ENCODE data around the gene RBM15. TPM values are rescaled to one million over a fixed set of nuclear protein-coding genes. Genes with fewer than 3 reads are reported as not detected.
A peak's percentile ranks its signal among the peaks of the same experiment; 100 is the strongest.

The RBM15 gene
- total RNA-seq (26.9 and 29.5 TPM in 2 replicates), polyA plus RNA-seq (7.3 and 8.5 TPM in 2 replicates), polyA minus RNA-seq (68.5 and 70.8 TPM in 2 replicates), Bru-seq, nascent RNA (percentile 97 among the genes with signal in this experiment), BruChase-seq, experiment 1, labeled RNA remaining after a 6-hour chase (percentile 91 among the genes with signal in this experiment), BruChase-seq, experiment 2, labeled RNA remaining after a 2-hour chase (percentile 99 among the genes with signal in this experiment)
- 7.7 and 7.8 TPM in 2 replicates for polyA plus RNA-seq (2011; cell fraction: cytosol; rRNA removed)
- polyA plus RNA-seq (2011; cell fraction: nucleus; rRNA removed), result 16.0 and 17.9 TPM in 2 replicates
- 3.9 and 5.5 TPM in 2 replicates for polyA plus RNA-seq (2012)
- polyA minus RNA-seq (2011; cell fraction: cytosol; rRNA and poly(A)+ RNA removed), result 44.8 TPM
- polyA minus RNA-seq (2011; cell fraction: nucleus; rRNA and poly(A)+ RNA removed), result 66.8 and 80.4 TPM in 2 replicates
- long read RNA-seq, full-length matches to known transcripts, result 24 of 39 reads
- long read RNA-seq, partial matches to known transcripts, result 0 of 39 reads
- long read RNA-seq, other reads (novel, unspliced or antisense), result 15 of 39 reads

DNA sequence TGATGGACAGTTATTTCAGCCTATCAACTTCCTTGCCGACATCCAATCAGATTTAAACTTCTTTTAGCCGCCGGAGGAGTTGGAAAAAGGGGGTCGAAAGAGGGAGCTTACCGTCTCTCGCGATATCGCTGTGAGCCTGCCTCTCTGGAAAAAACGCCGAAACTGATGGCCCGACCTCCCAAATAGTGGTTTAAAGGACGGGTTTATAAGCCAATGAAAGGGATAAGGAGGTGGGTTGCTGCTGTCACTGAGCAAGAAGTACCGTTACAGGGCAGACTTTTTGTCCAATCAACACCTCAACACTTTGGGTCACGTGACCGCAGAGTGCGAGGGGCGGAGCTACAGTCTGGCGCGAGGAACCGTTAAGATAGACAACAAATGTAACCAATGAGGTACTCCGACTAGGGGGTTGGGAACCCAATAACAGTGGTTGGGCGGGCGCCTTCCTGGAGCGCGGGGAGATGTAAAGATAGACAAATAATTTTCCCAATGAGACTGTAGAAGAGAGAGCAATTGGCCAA is at the start of gene RBM15:
RBM15 (plus strand) TSS at position 492 of the 521 bp plus-strand sequence; CDS start at position 521, 29 bp downstream.
- Histone ChIP-seq H3K27ac (ENCODE audit: insufficient read depth, low read depth, low read length) (peak within 1 kb of the TSS; percentile 88), H3K27me3 (ENCODE audit: control insufficient read depth in 2 of 2, insufficient read depth in 2 of 2, low read length in 2 of 2) (no peaks in the 10 kb centered on the region), H3K4me2 (ENCODE audit: insufficient read depth, low read length) (peak within 1 kb of the TSS; percentile 92), H3K36me3 (ENCODE audit: control insufficient read depth in 2 of 2, extremely low read depth in 1 of 2, insufficient read depth in 2 of 2, low read length in 2 of 2) (peaks cover 6 to 8% of the 10 kb centered on the region in 2 experiments), H3K9ac (replicated peaks; ENCODE audit: extremely low read depth, insufficient read depth, low read length) (peak within 1 kb of the TSS; percentile 88), H3K9me1 (replicated peaks; ENCODE audit: control insufficient read depth, extremely low read depth, insufficient read depth, low read length) (no peaks in the 10 kb centered on the region), H4K20me1 (replicated peaks; ENCODE audit: control insufficient read depth, extremely low read depth, insufficient read depth, low read length) (peaks cover 6% of the 10 kb centered on the region), H2AFZ (ENCODE audit: low read depth, low read length) (peak within 1 kb of the TSS; percentile 96), H3K79me2 (ENCODE audit: control insufficient read depth, insufficient read depth, low read length) (peaks cover 46% of the 10 kb centered on the region), H3K4me3 (replicated peaks in 1 of 3; ENCODE audit: insufficient read depth in 1 of 3, low read depth in 1 of 3, low read length in 3 of 3) (peak within 1 kb of the TSS; percentile 83 to 91 (median 84)), H3K9me3 (replicated peaks; ENCODE audit: control insufficient read depth, insufficient read depth, low read length) (no peaks in the 10 kb centered on the region), H3K4me1 (ENCODE audit: control insufficient read depth, extremely low read depth, insufficient read depth, low read length) (peaks cover 37% of the 10 kb centered on the region)
- POLR2A ChIA-PET, result interaction anchor here (0.6 to 1.3 kb wide), 7 partner anchors 10 to 875 kb away, joined by 3 to 7 read pairs (median 4); partner anchors contain the start of gene STRIP1
- intact Hi-C loops (cut with micrococcal nuclease) (loop anchor here (1.0 to 5.0 kb wide), 4 partner anchors 68 to 912 kb away; partner anchors contain the start of genes KCNC4, LAMTOR5 and PSMA5), dilution Hi-C loops (cut with MboI; ENCODE audit: extremely low pct_ligation_motif_present, low sequenced_read_pairs) (no loop called here)
- FAIRE-seq, result peak; percentile 100
- TF ChIP-seq, protein P1, sequence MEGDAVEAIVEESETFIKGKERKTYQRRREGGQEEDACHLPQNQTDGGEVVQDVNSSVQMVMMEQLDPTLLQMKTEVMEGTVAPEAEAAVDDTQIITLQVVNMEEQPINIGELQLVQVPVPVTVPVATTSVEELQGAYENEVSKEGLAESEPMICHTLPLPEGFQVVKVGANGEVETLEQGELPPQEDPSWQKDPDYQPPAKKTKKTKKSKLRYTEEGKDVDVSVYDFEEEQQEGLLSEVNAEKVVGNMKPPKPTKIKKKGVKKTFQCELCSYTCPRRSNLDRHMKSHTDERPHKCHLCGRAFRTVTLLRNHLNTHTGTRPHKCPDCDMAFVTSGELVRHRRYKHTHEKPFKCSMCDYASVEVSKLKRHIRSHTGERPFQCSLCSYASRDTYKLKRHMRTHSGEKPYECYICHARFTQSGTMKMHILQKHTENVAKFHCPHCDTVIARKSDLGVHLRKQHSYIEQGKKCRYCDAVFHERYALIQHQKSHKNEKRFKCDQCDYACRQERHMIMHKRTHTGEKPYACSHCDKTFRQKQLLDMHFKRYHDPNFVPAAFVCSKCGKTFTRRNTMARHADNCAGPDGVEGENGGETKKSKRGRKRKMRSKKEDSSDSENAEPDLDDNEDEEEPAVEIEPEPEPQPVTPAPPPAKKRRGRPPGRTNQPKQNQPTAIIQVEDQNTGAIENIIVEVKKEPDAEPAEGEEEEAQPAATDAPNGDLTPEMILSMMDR (IDR thresholded peaks at IDR 0.05; ENCODE audit: extremely low read depth in 1 of 2, insufficient read depth in 1 of 2, low read depth in 1 of 2, low read length in 2 of 2), result no peak
- peak; percentile 85 for TF ChIP-seq MAX (IDR thresholded peaks at IDR 0.05; ENCODE audit: insufficient read depth, insufficient read length)
- TF ChIP-seq GATA2 (IDR thresholded peaks at IDR 0.05; ENCODE audit: insufficient read depth, insufficient read length, low read depth, low read length), result peak; percentile 39
- peak; percentile 100 for DNase-seq (ENCODE audit: low read depth, low spot score)
- BruUV-seq (replicated peaks), result no TSS peak
- CTCF ChIA-PET, result interaction anchor here (0.6 to 5.5 kb wide), 19 partner anchors 9 to 157 kb away, joined by 3 to 80 read pairs (median 7); partner anchors contain the start of genes KCNC4 and LAMTOR5

Measured in endothelial cell of umbilical vein (primary cell).